GM12878 (cell line): ENCODE results near the gene CCSER1.

Source experiments
- CTCF ChIP-seq, 3 experiments: IDR thresholded peaks in 2 of 3; conservative IDR thresholded peaks in 1 of 3; 2 replicates each; pipeline ENCODE4 v1.5.1; 2011; ENCODE audit warnings: low read depth in 3 of 3, low read length in 3 of 3, mild to moderate bottlenecking in 3 of 3, control low read depth in 2 of 3, moderate library complexity in 2 of 3, inconsistent platforms in 1 of 3, mixed read lengths in 1 of 3; ENCODE audit not compliant: control insufficient read depth in 2 of 3, insufficient read depth in 1 of 3; ENCODE audit errors: extremely low read depth in 1 of 3
- HDAC6 ChIP-seq: fragments of 200-600 bp; sonication (generic); IDR thresholded peaks from one replicate; pipeline ENCODE4 v1.8.0; 2017; ENCODE audit warnings: antibody characterized with exemption; ENCODE audit not compliant: unreplicated experiment
- MAX ChIP-seq: IDR thresholded peaks from 2 replicates; pipeline ENCODE4 v1.6.1; 2012; ENCODE audit warnings: low read depth, low read length, improper control_type of control experiment
- NR2C2 ChIP-seq: IDR thresholded peaks from 2 replicates; pipeline ENCODE4 v1.6.1; 2011; ENCODE audit warnings: borderline replicate concordance, low read depth; ENCODE audit not compliant: control insufficient read depth, insufficient read length
- NR2F1 ChIP-seq: fragments of 450-650 bp; conservative IDR thresholded peaks from 2 replicates; pipeline ENCODE4 v1.6.1; 2017; ENCODE audit warnings: mild to moderate bottlenecking
- SP1 ChIP-seq: IDR thresholded peaks from one replicate; pipeline ENCODE4 v1.6.1; 2011; ENCODE audit warnings: low read depth, low read length
- TF ChIP-seq, protein P1 (sequence below): IDR thresholded peaks from 2 replicates; pipeline ENCODE4 v1.6.1; 2011; ENCODE audit warnings: low read depth, mild to moderate bottlenecking, low read length, moderate library complexity, borderline replicate concordance; ENCODE audit errors: extremely low read depth

DNA sequence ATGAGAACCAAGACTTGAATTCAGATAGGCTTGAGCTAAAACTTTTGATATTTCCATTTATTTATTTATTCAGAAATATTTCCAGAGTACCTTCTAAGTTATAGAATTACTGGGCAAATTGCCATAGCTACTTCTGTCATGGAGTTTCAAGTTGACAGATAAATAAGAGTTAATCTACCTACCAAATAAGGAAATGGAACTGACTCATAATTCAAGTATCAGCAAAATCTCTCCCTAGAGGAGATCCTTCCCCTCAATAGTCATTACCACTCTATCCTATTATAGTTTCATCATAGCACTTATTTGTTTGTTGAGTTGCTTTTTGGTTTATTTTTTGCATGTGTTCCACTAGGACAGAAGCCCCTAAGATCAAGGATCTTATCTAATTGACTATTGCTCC, 48.8 kb upstream of the CCSER1 start:
- no peak for TF ChIP-seq SP1
- TF ChIP-seq, protein P1, sequence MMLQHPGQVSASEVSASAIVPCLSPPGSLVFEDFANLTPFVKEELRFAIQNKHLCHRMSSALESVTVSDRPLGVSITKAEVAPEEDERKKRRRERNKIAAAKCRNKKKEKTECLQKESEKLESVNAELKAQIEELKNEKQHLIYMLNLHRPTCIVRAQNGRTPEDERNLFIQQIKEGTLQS: no peak
- no peak for TF ChIP-seq CTCF (IDR thresholded peaks at IDR 0.05 in 2 of 3, conservative IDR thresholded peaks at IDR 0.05 in 1 of 3; ENCODE audit: control insufficient read depth in 2 of 3, extremely low read depth in 1 of 3, insufficient read depth in 1 of 3, low read depth in 3 of 3, low read length in 3 of 3)
- TF ChIP-seq MAX: no peak
- no peak for TF ChIP-seq NR2F1
- no peak for TF ChIP-seq NR2C2
- TF ChIP-seq HDAC6: no peak
